Motor neuron (in vitro differentiated cells): ENCODE data around the gene ZBED3. TPM values are rescaled to one million over a fixed set of nuclear protein-coding genes. Genes with fewer than 3 reads are reported as not detected.
A peak's percentile ranks its signal among the peaks of the same experiment; 100 is the strongest.
"Not testable (repeated sequence)": the region's sequence is repeated elsewhere in the genome, so short reads cannot be mapped to it uniquely, and the experiment has no call there.

ENCODE experiments used
- ATAC-seq, 8 experiments: fragments of 200-7000 bp; cut with Tn5 transposase; replicated peaks in 6 of 8; 2 replicates each; pipeline ENCODE4 v1.8.0; 2021; ENCODE audit warnings: mild to moderate bottlenecking in 8 of 8, moderate library complexity in 8 of 8
- H3K27ac ChIP-seq, 2 donors: fragments of 250-450 bp; sonication (Bioruptor Pico); 2 replicates each; pipeline ENCODE4 v1.9.0; 2021; ENCODE audit warnings: antibody characterized with exemption in 2 of 2, mild to moderate bottlenecking in 2 of 2, moderate library complexity in 1 of 2
- H3K4me1 ChIP-seq, 2 donors: fragments of 250-450 bp; sonication (Bioruptor Pico); replicated peaks in 1 of 2; 2 replicates each; pipeline ENCODE4 v1.6.1; 2021; ENCODE audit warnings: antibody characterized with exemption in 2 of 2, mild to moderate bottlenecking in 2 of 2, moderate library complexity in 1 of 2
- H3K4me3 ChIP-seq, 5 donors: fragments of 250-450 bp; sonication (Bioruptor Pico); 2 replicates each; pipeline ENCODE4 v1.9.0; 2021; ENCODE audit warnings: antibody characterized with exemption in 5 of 5, mild to moderate bottlenecking in 5 of 5, moderate library complexity in 4 of 5
- WGBS, 10 experiments: fragments of 450-650 bp; shearing (Covaris generic); methylation state at CpG; one replicate each; pipeline ENCODE4 v1.0.0; 2022; 5-methylcytosine and 5-hydroxymethylcytosine counted together
- in situ Hi-C, 9 experiments: fragments of 400-800 bp; cut with MboI; loops; one replicate each; pipeline ENCODE4 v1.15.0; 2021; ENCODE audit warnings: low sequenced_read_pairs in 9 of 9, low pct_unique_long_range_greater_than_20kb in 2 of 9; ENCODE audit not compliant: unreplicated experiment in 9 of 9
- total RNA-seq, 8 experiments: library from RNA; unstranded; fragments of 300-600 nt; gene quantifications; 2 replicates each; pipeline versions ENCODE4 v1.2.3 to v1.2.4, GENCODE V29; 2022

ZBED3 gene, protein sequence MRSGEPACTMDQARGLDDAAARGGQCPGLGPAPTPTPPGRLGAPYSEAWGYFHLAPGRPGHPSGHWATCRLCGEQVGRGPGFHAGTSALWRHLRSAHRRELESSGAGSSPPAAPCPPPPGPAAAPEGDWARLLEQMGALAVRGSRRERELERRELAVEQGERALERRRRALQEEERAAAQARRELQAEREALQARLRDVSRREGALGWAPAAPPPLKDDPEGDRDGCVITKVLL
- 10 to 100 TPM in 1 of 8 experiments, 1 to 10 TPM in 7; 2.0 to 12.8 (median 4.1) TPM for total RNA-seq

- WGBS, 10 experiments: 0 to 20% (median 0%) methylated on average over 1 to 32 of the region's 63 CpGs; no CpG with 5 or more reads in 3 of the 10 experiments
- Histone ChIP-seq H3K4me1 (peaks cover 9 to 18% of the 10 kb centered on the region in 2 donors), H3K4me3 (peak within 1 kb of the TSS; percentile 67 to 85 (median 76)), H3K27ac (peak within 1 kb of the TSS; percentile 93 to 95)
- in situ Hi-C loops: no loop called here
- peak; percentile 81 to 87 (median 84) for ATAC-seq
These were observed at the start of gene ZBED3 for GRCh38 chr5:77086689-77087483. Gene ZBED3, minus strand, starts transcription at chr5:77087285. Its CDS starts 9,407 bp downstream, at chr5:77077878.

DNA sequence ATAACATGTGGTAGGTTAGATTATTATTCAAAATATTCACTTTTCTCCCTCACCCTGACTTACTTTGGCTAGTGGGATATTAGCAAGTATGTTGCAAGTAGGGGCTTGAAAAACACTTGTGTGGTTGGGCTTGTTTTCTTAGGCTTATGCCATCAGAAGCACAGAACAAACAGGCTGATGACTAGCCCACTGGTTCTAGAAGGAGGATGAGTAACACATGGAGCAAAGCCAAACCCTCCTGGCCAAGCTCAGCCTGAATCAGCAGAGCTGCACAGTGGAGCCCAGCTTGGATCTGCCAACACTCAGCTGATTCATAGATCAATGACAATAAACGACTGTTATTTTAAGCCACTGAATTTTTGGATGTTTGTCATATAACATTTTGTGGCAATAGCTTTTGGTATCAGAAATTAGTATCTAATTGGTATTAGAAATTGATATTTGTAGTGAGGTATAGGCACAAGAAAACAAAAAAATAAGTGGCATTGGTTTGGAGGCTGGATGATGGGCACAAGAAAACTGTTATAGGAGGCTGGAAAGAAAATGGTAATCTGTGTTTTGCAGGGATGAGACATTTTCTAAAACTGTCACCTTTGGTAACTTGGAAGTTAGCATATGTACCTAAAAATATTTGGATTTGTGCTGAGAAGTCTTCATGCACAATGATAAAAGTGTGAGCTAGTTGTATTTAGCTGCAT, 46.1 kb upstream of the ZBED3 start:
- Histone ChIP-seq H3K27ac (no peak overlapping the region), H3K4me3 (no peak overlapping the region), H3K4me1 (no peaks in the 10 kb centered on the region)
- 0 to 100% (median 42%) methylated on average over 1 of the region's 1 CpG; no CpG with 5 or more reads in 4 of the 10 experiments for WGBS, 10 experiments
- peak in 6 of 8 experiments; percentile 35 to 100 (median 92) for ATAC-seq
- in situ Hi-C loops: loop anchor here in 2 of 9 experiments (25.0 kb wide), 2 partner anchors 104 to 354 kb away; partner anchors contain the start of gene WDR41 (in 1 of the 2)

DNA sequence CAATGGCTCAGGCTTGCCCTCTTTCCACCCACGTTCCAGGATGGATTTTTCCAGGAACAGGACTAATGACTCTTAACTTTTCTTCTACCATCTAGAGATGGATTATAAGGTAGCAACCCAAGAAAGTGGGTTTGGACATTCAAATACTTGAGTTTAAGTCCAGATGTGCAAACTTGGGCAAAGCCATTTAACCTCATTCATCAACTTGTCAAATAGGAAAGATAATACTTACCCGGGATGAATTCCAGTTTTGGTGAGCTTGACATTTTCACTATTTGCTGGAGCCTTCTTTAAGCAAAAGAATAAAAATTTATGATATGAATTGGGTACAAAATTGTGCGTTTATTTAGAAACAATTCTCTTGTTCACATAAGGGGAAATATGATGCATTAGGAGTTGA, 44.3 kb upstream of the ZBED3 start:
- in situ Hi-C loops: loop anchor here in 2 of 9 experiments (25.0 kb wide), 2 partner anchors 106 to 356 kb away; partner anchors contain the start of gene WDR41 (in 1 of the 2)
- WGBS, 10 experiments: 47 to 100% (median 83%) methylated on average over 2 to 3 of the region's 3 CpGs; no CpG with 5 or more reads in 2 of the 10 experiments
- Histone ChIP-seq H3K4me1 (no peaks in the 10 kb centered on the region), H3K4me3 (no peak overlapping the region), H3K27ac (no peak overlapping the region)
- ATAC-seq: no peak

DNA sequence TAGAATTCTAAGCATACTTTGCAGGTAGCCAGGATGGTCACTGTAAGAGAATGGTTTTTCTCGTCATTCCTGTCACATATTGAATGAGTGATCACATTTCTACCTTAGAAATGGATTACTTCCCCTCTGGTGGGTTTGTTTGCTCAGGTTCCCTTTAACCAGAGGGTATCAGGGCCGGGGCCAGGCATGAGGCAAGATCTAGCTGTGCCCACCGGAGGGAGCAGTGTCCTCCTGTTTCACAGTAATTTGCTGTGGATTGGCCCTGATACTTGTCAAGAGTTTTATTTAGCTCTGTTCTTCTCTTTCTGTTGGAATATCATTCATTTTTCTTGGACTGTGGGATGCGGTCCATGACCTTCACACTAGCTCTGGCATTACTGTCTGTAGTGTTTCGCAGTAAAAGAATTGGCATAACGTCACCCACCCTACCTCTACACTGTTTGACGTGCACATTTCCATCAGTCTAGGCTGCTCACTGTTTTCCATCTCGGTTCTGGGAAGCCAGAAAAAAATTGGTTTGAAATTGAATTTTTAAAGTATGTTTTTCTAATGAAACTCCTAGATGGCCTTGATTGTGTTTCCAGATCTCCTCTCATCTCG, 42.4 kb upstream of the ZBED3 start:
- in situ Hi-C loops: loop anchor here in 2 of 9 experiments (25.0 kb wide), 2 partner anchors 108 to 358 kb away; partner anchors contain the start of gene WDR41 (in 1 of the 2)
- Histone ChIP-seq H3K4me3 (no peak overlapping the region), H3K27ac (no peak overlapping the region), H3K4me1 (no peaks in the 10 kb centered on the region)
- WGBS, 10 experiments: 40 to 90% (median 79%) methylated on average over 2 to 8 of the region's 9 CpGs
- peak in 4 of 8 experiments; percentile 22 to 85 (median 58) for ATAC-seq

GRCh38 chr5:77128411-77129061, 41.5 kb upstream of the ZBED3 start:
- Histone ChIP-seq H3K4me3 (no peak overlapping the region), H3K27ac (no peak overlapping the region), H3K4me1 (no peaks in the 10 kb centered on the region)
- WGBS, 10 experiments: 35 to 100% (median 83%) methylated on average over 1 to 5 of the region's 5 CpGs; no CpG with 5 or more reads in 1 of the 10 experiments
- in situ Hi-C loops: loop anchor here in 2 of 9 experiments (25.0 kb wide), 2 partner anchors 109 to 359 kb away; partner anchors contain the start of gene WDR41 (in 1 of the 2)
- no peak for ATAC-seq

GRCh38 chr5:77123057-77123456, 36.0 kb upstream of the ZBED3 start:
- no peak overlapping the region for H3K4me3 ChIP-seq
- no peaks in the 10 kb centered on the region for H3K4me1 ChIP-seq
- H3K27ac ChIP-seq: no peak overlapping the region
- no peak for ATAC-seq
- WGBS, 10 experiments: 40 to 100% (median 80%) methylated on average over 1 to 4 of the region's 6 CpGs; no CpG with 5 or more reads in 3 of the 10 experiments
- in situ Hi-C loops: no loop called here

DNA sequence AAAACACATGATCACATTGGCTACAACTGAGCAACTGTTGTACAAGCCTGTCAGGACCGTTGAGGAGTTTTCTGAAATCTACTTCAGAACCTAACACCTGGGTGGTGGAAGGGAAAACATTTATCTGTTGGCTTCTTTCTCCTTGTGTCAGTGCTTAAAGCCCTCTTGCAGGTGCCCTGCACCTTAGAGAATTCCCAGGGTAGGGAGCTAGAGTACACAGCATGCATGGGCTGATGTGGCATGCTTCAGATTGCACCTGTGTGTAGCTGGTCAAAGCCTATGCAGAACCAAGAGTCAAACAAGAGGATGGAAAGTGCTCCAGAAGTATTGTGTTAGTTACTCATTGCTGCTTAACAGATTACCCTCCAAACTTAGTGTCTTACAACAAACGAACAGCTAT, 33.6 kb upstream of the ZBED3 start:
- WGBS, 10 experiments: 33 to 100% (median 82%) methylated on average over 1 to 2 of the region's 2 CpGs; no CpG with 5 or more reads in 2 of the 10 experiments
- ATAC-seq: no peak
- H3K27ac ChIP-seq: no peak overlapping the region
- no peaks in the 10 kb centered on the region for H3K4me1 ChIP-seq
- in situ Hi-C loops: no loop called here
- H3K4me3 ChIP-seq: no peak overlapping the region

GRCh38 chr5:77120086-77120485, 33.0 kb upstream of the ZBED3 start:
- Histone ChIP-seq H3K27ac (no peak overlapping the region), H3K4me1 (no peaks in the 10 kb centered on the region), H3K4me3 (no peak overlapping the region)
- no peak for ATAC-seq
- in situ Hi-C loops: no loop called here
- 64 to 100% (median 96%) methylated on average over 1 to 2 of the region's 2 CpGs for WGBS, 10 experiments

DNA sequence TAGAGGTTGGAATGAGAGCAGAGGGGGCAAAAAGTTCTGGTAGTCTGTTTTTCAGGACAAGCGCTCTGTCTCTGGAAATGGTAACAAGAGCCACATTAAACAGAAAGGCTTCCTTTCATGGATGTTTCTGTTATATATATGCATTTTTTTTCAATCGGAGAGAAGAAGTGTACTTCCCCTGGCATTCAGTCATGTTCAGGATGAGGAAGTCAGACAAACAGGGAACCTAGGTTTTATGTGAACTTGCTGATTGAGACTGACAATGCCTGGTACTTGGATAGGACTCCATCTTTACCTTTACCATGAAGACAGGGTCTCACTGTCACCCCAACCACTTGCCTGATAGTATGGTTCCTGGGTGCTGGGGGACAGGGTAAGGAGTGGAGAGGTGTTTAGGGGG, 30.1 kb upstream of the ZBED3 start:
- H3K4me1 ChIP-seq: no peaks in the 10 kb centered on the region
- in situ Hi-C loops: no loop called here
- 60 to 100% (median 90%) methylated on average over 1 to 2 of the region's 2 CpGs; no CpG with 5 or more reads in 3 of the 10 experiments for WGBS, 10 experiments
- H3K27ac ChIP-seq: no peak overlapping the region
- H3K4me3 ChIP-seq: no peak overlapping the region
- ATAC-seq: no peak

DNA sequence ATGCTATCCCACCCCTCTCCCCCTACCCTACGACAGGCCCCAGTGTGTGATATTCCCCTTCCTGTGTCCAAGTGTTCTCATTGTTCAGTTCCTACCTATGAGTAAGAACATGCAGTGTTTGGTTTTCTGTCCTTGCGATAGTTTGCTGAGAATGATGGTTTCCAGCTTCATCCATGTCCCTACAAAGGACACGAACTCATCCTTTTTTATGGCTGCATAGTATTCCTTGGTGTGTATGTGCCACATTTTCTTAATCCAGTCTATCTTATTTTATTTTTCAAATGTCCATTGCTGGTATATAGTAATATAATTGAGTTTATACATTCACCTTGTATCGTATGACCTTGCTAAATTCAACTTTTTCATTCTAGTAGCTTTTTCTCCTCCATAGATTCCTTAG, 19.9 kb upstream of the ZBED3 start:
- H3K4me3 ChIP-seq, H3K27ac ChIP-seq, H3K4me1 ChIP-seq, ATAC-seq, in situ Hi-C loops: not testable (repeated sequence)
- WGBS, 10 experiments: 70 to 100% (median 84%) methylated on average over 1 to 3 of the region's 4 CpGs; no CpG with 5 or more reads in 2 of the 10 experiments

GRCh38 chr5:77104813-77105212, 17.7 kb upstream of the ZBED3 start:
- in situ Hi-C loops: no loop called here
- H3K27ac ChIP-seq: no peak overlapping the region
- ATAC-seq: no peak
- H3K4me1 ChIP-seq: no peaks in the 10 kb centered on the region
- H3K4me3 ChIP-seq: no peak overlapping the region

- H3K27ac ChIP-seq: no peak overlapping the region
- in situ Hi-C loops: no loop called here
- 20 to 100% (median 50%) methylated on average over 1 of the region's 1 CpG; no CpG with 5 or more reads in 5 of the 10 experiments for WGBS, 10 experiments
- ATAC-seq: no peak
- H3K4me1 ChIP-seq: no peaks in the 10 kb centered on the region
- H3K4me3 ChIP-seq: no peak overlapping the region
These were observed 16.4 kb upstream of the ZBED3 start for GRCh38 chr5:77103457-77103856.
